Transverse colon (tissue), 4 donors: Measurements from ENCODE around the gene ZNF530. TPM values are rescaled to one million over a fixed set of nuclear protein-coding genes. Genes with fewer than 3 reads are reported as not detected.

Experiments used
- DNase-seq: peaks from one replicate; pipeline ENCODE4 v3.0.0-alpha.2; 2019
- H3K27ac ChIP-seq, 4 donors: fragments of 200-600 bp; sonication (generic); 2 replicates each; pipeline ENCODE4 v1.5.1; 2016 to 2018; ENCODE audit warnings: inconsistent platforms in 4 of 4
- H3K27me3 ChIP-seq: fragments of 200-600 bp; sonication (generic); 2 replicates; pipeline ENCODE4 v1.5.1; 2017; ENCODE audit warnings: inconsistent platforms
- H3K36me3 ChIP-seq, 4 donors: fragments of 200-600 bp; sonication (generic); 2 replicates each; pipeline ENCODE4 v1.5.1; 2017 to 2019; ENCODE audit warnings: inconsistent platforms in 4 of 4
- H3K4me1 ChIP-seq, 4 donors: fragments of 200-600 bp; sonication (generic); 2 replicates each; pipeline ENCODE4 v1.5.1; 2017 to 2020; ENCODE audit warnings: inconsistent platforms in 4 of 4
- H3K4me3 ChIP-seq, 4 donors: fragments of 200-600 bp; sonication (generic); 1 replicate in 1 of 4; 2 replicates in 3 of 4; pipeline versions ENCODE4 v1.5.1 to v1.6.1; 2017 to 2019; ENCODE audit warnings: inconsistent platforms in 4 of 4
- H3K9me3 ChIP-seq, 2 donors: fragments of 200-600 bp; sonication (generic); 2 replicates each; pipeline ENCODE4 v1.5.1; 2017 to 2019; ENCODE audit warnings: inconsistent platforms in 2 of 2
- CTCF ChIP-seq, 5 experiments: fragments of 200-600 bp in 3 of 5; fragments of 450-650 bp in 2 of 5; sonication (generic) in 3 of 5; IDR thresholded peaks; 1 replicate in 2 of 5; 2 replicates in 3 of 5; pipeline ENCODE4 v1.5.1; 2016 to 2017; ENCODE audit warnings: antibody characterized with exemption in 5 of 5, inconsistent platforms in 3 of 5, mild to moderate bottlenecking in 2 of 5, moderate library complexity in 1 of 5
- EP300 ChIP-seq: sonication (generic); formaldehyde crosslinking; IDR thresholded peaks from one replicate; pipeline ENCODE4 v1.6.1; 2017; ENCODE audit warnings: antibody characterized with exemption, low read depth
- POLR2A ChIP-seq: fragments of 450-650 bp; IDR thresholded peaks from one replicate; pipeline ENCODE4 v1.6.1; 2016; ENCODE audit warnings: antibody characterized with exemption, mild to moderate bottlenecking, moderate library complexity
- POLR2AphosphoS5 ChIP-seq, 3 donors: sonication (generic); formaldehyde crosslinking; IDR thresholded peaks; one replicate each; pipeline ENCODE4 v1.6.1; 2016; ENCODE audit warnings: antibody characterized with exemption in 3 of 3
- WGBS, 2 donors: methylation state at CpG; one replicate each; pipeline ENCODE4 v1.1.5; 2018; ENCODE audit warnings: low coverage in 1 of 2; 5-methylcytosine and 5-hydroxymethylcytosine counted together
- in situ Hi-C, 4 donors: fragments of 200-750 bp; cut with MboI; loops; one replicate each; pipeline versions ENCODE4 v1.15.0 to v1.15.1; 2017; ENCODE audit warnings: low sequenced_read_pairs in 3 of 4, low pct_ligation_motif_present in 1 of 4, low pct_unique_long_range_greater_than_20kb in 1 of 4
- intact Hi-C: fragments of 100-400 bp; cut with DNase I; formaldehyde crosslinking; loops from one replicate; pipeline ENCODE4 v1.15.1; 2023; ENCODE audit warnings: low total_unique reads
- total RNA-seq, 4 donors: library from RNA; depleted of rRNA; stranded (reverse); fragments of >200 nt; gene quantifications; one replicate each; pipeline ENCODE4 v1.1.0, GENCODE V29; 2016

Gene ZNF530
- total RNA-seq, 4 donors from 2014 or later: 2.4 to 4.4 TPM; not detected in 2

- TF ChIP-seq CTCF (IDR thresholded peaks at IDR 0.05): no peak
- no peak for TF ChIP-seq EP300
- no peak for TF ChIP-seq POLR2AphosphoS5 (IDR thresholded peaks at IDR 0.05)
- TF ChIP-seq POLR2A: no peak
- WGBS, 2 donors: 62 to 66% methylated on average over 3 to 7 of the region's 7 CpGs
- Histone ChIP-seq H3K36me3 (peaks cover 0 to 2% (median 0%) of the 10 kb centered on the region in 4 donors), H3K9me3 (peaks cover 64 to 83% of the 10 kb centered on the region in 2 donors), H3K27ac (no peak overlapping the region), H3K4me1 (no peaks in the 10 kb centered on the region), H3K27me3 (no peaks in the 10 kb centered on the region), H3K4me3 (no peak overlapping the region)
- intact Hi-C loops (no loop called here), in situ Hi-C loops (no loop called here)
- no peak for DNase-seq
Observed at GRCh38 chr19:57566396-57567265, 33.1 kb upstream of the ZNF530 start.

- in situ Hi-C loops (no loop called here), intact Hi-C loops (no loop called here)
- Histone ChIP-seq H3K4me3 (no peak overlapping the region), H3K27ac (no peak overlapping the region), H3K27me3 (no peaks in the 10 kb centered on the region), H3K4me1 (no peaks in the 10 kb centered on the region), H3K9me3 (peaks cover 69 to 99% of the 10 kb centered on the region in 2 donors), H3K36me3 (peaks cover 0 to 43% (median 24%) of the 10 kb centered on the region in 4 donors)
- no peak for DNase-seq
- TF ChIP-seq CTCF (IDR thresholded peaks at IDR 0.05): no peak
- no peak for TF ChIP-seq POLR2A
- no peak for TF ChIP-seq POLR2AphosphoS5 (IDR thresholded peaks at IDR 0.05)
- TF ChIP-seq EP300: no peak
Observed at GRCh38 chr19:57570707-57571106, 29.0 kb upstream of the ZNF530 start.

GRCh38 chr19:57572415-57572947, 27.2 kb upstream of the ZNF530 start:
- WGBS, 2 donors: 96 to 100% methylated on average over 2 to 3 of the region's 3 CpGs
- no peak for TF ChIP-seq POLR2A
- H3K4me3 ChIP-seq: no peak overlapping the region
- no peaks in the 10 kb centered on the region for H3K27me3 ChIP-seq
- no peak for DNase-seq
- peaks cover 0 to 53% (median 27%) of the 10 kb centered on the region in 4 donors for H3K36me3 ChIP-seq
- H3K9me3 ChIP-seq: peaks cover 67 to 94% of the 10 kb centered on the region in 2 donors
- no peak overlapping the region for H3K27ac ChIP-seq
- peaks cover 0 to 1% (median 0%) of the 10 kb centered on the region in 4 donors for H3K4me1 ChIP-seq
- intact Hi-C loops: no loop called here
- in situ Hi-C loops: no loop called here

GRCh38 chr19:57576661-57577060, 23.0 kb upstream of the ZNF530 start:
- Histone ChIP-seq H3K27ac (no peak overlapping the region), H3K36me3 (peaks cover 0 to 51% (median 27%) of the 10 kb centered on the region in 4 donors), H3K4me1 (peaks cover 0 to 12% (median 6%) of the 10 kb centered on the region in 4 donors), H3K4me3 (no peak overlapping the region), H3K9me3 (peaks cover 48 to 53% of the 10 kb centered on the region in 2 donors), H3K27me3 (no peaks in the 10 kb centered on the region)
- intact Hi-C loops: no loop called here
- no peak for DNase-seq
- in situ Hi-C loops: no loop called here
- TF ChIP-seq EP300: no peak
- no peak for TF ChIP-seq POLR2A
- no peak for TF ChIP-seq POLR2AphosphoS5 (IDR thresholded peaks at IDR 0.05)
- no peak for TF ChIP-seq CTCF (IDR thresholded peaks at IDR 0.05)
